Heart left ventricle (tissue), 16 donors: ENCODE measurements around the gene SH3RF3. TPM values are rescaled to one million over a fixed set of nuclear protein-coding genes. Genes with fewer than 3 reads are reported as not detected.
A peak's percentile ranks its signal among the peaks of the same experiment; 100 is the strongest.

Experiments used
- ATAC-seq, 4 donors: fragments of 200-7000 bp; cut with Tn5 transposase; one replicate each; pipeline ENCODE4 v1.9.1; 2020 to 2022; ENCODE audit warnings: moderate library complexity in 4 of 4, mild to moderate bottlenecking in 3 of 4, moderate number of reproducible peaks in 1 of 4
- DNase-seq, 5 donors: peaks; one replicate each; pipeline ENCODE4 v3.0.0-alpha.2; 2020
- H3K27ac ChIP-seq, 12 donors: fragments of 200-600 bp; sonication (generic) in 4 of 12; one replicate each; pipeline versions ENCODE4 v1.5.0 to v1.8.0; 2016 to 2022; ENCODE audit warnings: mild to moderate bottlenecking in 2 of 12
- H3K27me3 ChIP-seq, 9 donors: fragments of 200-600 bp; sonication (generic) in 2 of 9; one replicate each; pipeline versions ENCODE4 v1.5.1 to v1.8.0; 2016 to 2022; ENCODE audit warnings: mild to moderate bottlenecking in 3 of 9
- H3K36me3 ChIP-seq, 9 donors: fragments of 200-600 bp; sonication (generic) in 2 of 9; one replicate each; pipeline versions ENCODE4 v1.5.0 to v1.8.0; 2018 to 2022; ENCODE audit warnings: mild to moderate bottlenecking in 2 of 9
- H3K4me1 ChIP-seq, 12 donors: fragments of 200-600 bp; sonication (generic) in 4 of 12; one replicate each; pipeline versions ENCODE4 v1.5.0 to v1.8.0; 2016 to 2022; ENCODE audit warnings: mild to moderate bottlenecking in 3 of 12
- H3K4me3 ChIP-seq, 12 donors: fragments of 200-600 bp; sonication (generic) in 4 of 12; one replicate each; pipeline versions ENCODE4 v1.5.0 to v1.8.0; 2017 to 2022; ENCODE audit warnings: mild to moderate bottlenecking in 9 of 12, moderate library complexity in 4 of 12
- H3K9me3 ChIP-seq, 12 donors: fragments of 200-600 bp; sonication (generic) in 4 of 12; one replicate each; pipeline versions ENCODE4 v1.5.0 to v1.8.0; 2016 to 2022; ENCODE audit warnings: mild to moderate bottlenecking in 1 of 12
- POLR2A ChIP-seq, 2 donors: fragments of 450-650 bp; IDR thresholded peaks; one replicate each; pipeline ENCODE4 v1.6.1; 2017; ENCODE audit warnings: antibody characterized with exemption in 2 of 2, mild to moderate bottlenecking in 2 of 2, moderate library complexity in 2 of 2
- WGBS, 4 donors: extraction: QIAGEN DNeasy Blood & Tissue Kit in 2 of 4; methylation state at CpG; one replicate each; pipeline versions ENCODE4 v1.1.5 to v1.1.7; 2013 to 2018; 5-methylcytosine and 5-hydroxymethylcytosine counted together
- intact Hi-C, 10 donors: fragments of 100-400 bp; cut with DNase I; formaldehyde crosslinking; loops; one replicate each; pipeline versions ENCODE4 v1.11.1 to v1.14.2; 2022
- polyA plus RNA-seq, 2 donors: library from polyadenylated mRNA; stranded (reverse); fragments of 200-250 nt; gene quantifications; one replicate each; pipeline ENCODE4 v1.2.3, GENCODE V29; 2013
- total RNA-seq, 9 donors: library from RNA; depleted of rRNA in 2 of 9; stranded (reverse); fragments of >200 nt in 2 of 9; fragmentation: NEBNext Ultra II Directional in 3 of 9; extraction: Animal tissue kit (Norgen Biotek cat#: 25700) in 3 of 9; gene quantifications; one replicate each; pipeline versions ENCODE4 v1.1.0 to v1.2.4, GENCODE V29; 2016 to 2023
- TF ChIP-seq, protein P1 (sequence below), 12 donors: fragments of 200-600 bp; sonication (generic) in 4 of 12; IDR thresholded peaks; one replicate each; pipeline versions ENCODE4 v1.5.0 to v1.8.0; 2018 to 2022; ENCODE audit warnings: antibody characterized with exemption in 12 of 12, mild to moderate bottlenecking in 5 of 12
- donor health status: ischemic (EF 13 %, LVEDD 7.1; RV severe dilation, severe dysfunction).
- donor health status: healthy with polysubstance abuse.
- donor health status: DM: no; HTN: yes; CAD: no.
- donor health status: DM: no; HTN: no; CAD: no.
- donor health status: ischemic (EF 25% LVEDD 6.9; RV normal size, moderate dysfunction).
- donor health status: ischemic (EF 25% LVEDD 5.7; RV mildly dilated, moderate dysfunction).
- donor health status: healthy.
- donor health status: DM: yes; HTN: yes; CAD: no.
- donor health status: ischemic (EF 35%, LVEDD 5.7; RV mildly dilated, moderate dysfunction).
- donor health status: nonischemic (EF 11% LVEDD 7.7; RV severe dilation, severe dysfunction).
- donor health status: DM: yes; HTN: yes; CAD: no.
- donor health status: PGD.
- donor health status: ischemic (EF 29% LVEDD 5.4; RV normal size, mild dysfunction).
- donor health status: nonischemic (EF 23%, LVEDD 6.1; RV moderate dilation, normal function).

Gene SH3RF3
- total and polyA plus RNA-seq, 11 donors = 5.2 to 15.7 (median 7.9) TPM

DNA sequence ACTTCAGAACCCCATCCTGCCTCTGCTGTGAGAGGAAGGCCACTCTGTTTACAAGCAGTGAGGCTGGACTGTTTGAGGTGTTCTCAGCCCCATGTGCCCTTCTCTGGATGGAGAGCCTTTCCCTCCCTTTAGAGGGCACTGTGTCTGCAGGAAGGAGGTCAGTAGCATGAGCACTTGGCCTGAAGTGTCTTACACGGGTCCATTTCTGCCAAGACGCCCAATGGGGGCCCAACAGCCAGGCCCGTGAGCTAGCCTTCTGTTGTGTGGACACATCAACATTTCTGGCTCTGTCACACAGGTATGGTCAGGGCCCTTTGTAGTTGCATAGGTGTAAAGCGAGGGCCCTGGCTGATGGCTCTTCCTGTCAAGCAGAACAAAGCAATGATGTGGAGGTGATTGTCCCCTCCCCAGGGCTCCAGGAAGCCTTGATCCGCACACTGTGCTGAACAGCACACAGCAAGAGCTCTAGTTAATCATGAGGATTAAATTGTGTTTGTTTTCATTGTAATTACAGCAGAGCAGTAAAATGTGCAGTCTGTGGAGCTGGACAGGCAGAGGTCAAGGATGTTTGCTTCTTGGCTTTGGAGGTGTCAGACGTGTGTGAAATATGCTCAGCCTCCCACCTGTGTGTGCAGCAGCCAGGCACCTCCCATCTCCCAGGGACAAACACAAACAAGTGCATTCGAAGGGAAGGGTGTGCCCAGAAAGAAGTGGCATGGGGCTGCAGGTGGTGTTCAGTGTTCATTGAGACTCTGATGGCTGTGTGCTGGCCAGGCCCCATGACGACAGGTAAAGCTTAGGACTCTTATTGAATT, 132.1 kb downstream of the SH3RF3 start:
- no peak overlapping the region for H3K27ac ChIP-seq
- intact Hi-C loops = loop anchor here in 1 of 10 donors (10.0 kb wide), 1 partner anchor 126 kb away; no protein-coding TSS in a partner anchor
- no peaks in the 10 kb centered on the region for H3K36me3 ChIP-seq
- DNase-seq (peak in 1 of 5 donors; percentile 13), ATAC-seq (peak in 3 of 4 donors; percentile 15 to 24 (median 23))
- H3K4me3 ChIP-seq = no peak overlapping the region
- H3K4me1 ChIP-seq = peaks cover 7 to 54% (median 38%) of the 10 kb centered on the region in 12 donors
- 72 to 85% (median 81%) methylated on average over 8 of the region's 8 CpGs for WGBS, 4 donors
- no peak for TF ChIP-seq POLR2A (IDR thresholded peaks at IDR 0.05)
- TF ChIP-seq, protein P1, sequence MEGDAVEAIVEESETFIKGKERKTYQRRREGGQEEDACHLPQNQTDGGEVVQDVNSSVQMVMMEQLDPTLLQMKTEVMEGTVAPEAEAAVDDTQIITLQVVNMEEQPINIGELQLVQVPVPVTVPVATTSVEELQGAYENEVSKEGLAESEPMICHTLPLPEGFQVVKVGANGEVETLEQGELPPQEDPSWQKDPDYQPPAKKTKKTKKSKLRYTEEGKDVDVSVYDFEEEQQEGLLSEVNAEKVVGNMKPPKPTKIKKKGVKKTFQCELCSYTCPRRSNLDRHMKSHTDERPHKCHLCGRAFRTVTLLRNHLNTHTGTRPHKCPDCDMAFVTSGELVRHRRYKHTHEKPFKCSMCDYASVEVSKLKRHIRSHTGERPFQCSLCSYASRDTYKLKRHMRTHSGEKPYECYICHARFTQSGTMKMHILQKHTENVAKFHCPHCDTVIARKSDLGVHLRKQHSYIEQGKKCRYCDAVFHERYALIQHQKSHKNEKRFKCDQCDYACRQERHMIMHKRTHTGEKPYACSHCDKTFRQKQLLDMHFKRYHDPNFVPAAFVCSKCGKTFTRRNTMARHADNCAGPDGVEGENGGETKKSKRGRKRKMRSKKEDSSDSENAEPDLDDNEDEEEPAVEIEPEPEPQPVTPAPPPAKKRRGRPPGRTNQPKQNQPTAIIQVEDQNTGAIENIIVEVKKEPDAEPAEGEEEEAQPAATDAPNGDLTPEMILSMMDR (IDR thresholded peaks at IDR 0.05) = peak in 10 of 12 donors; percentile 10 to 36 (median 16)
- H3K27me3 ChIP-seq = no peaks in the 10 kb centered on the region
- H3K9me3 ChIP-seq = no peaks in the 10 kb centered on the region

DNA sequence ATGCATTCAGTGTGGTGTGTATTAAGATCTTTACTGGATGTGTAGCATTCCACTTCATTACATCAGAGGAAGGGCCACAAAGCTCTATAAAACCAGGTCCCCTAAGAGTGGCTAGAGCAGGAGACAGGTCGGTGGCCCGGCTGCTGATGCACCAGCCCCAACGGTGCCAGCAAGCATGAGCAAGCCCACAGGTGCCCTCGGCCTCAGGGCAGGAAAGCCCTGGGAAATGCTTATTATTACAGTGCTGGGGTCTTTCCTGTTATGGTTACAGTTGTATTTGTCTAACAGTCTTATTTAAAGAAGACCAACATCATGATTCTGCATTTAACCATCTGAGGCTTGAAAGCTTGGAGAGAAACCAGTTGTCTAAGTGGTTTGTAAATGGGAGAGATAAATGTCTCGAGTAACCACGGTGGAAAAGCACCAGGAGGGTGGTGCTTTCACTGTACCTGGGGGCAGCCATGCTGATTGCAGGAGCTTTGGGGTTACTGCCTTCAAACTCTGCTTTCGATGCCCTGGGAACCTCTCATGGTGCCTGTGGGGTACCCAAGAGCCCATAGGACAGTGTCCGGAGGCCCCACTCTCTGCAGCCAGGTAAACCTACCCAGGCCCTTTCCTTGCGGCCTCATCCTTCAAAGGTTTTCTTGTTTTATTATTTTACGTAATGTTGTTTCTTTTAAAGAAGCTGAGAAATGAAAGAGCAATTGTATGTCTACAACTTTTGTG, 133.1 kb downstream of the SH3RF3 start:
- Histone ChIP-seq H3K9me3 (no peaks in the 10 kb centered on the region), H3K4me1 (peaks cover 7 to 54% (median 36%) of the 10 kb centered on the region in 12 donors), H3K36me3 (no peaks in the 10 kb centered on the region), H3K27me3 (no peaks in the 10 kb centered on the region), H3K4me3 (no peak overlapping the region), H3K27ac (no peak overlapping the region)
- intact Hi-C loops = loop anchor here in 1 of 10 donors (10.0 kb wide), 1 partner anchor 127 kb away; no protein-coding TSS in a partner anchor
- TF ChIP-seq POLR2A (IDR thresholded peaks at IDR 0.05) = no peak
- TF ChIP-seq, protein P1 (IDR thresholded peaks at IDR 0.05) = no peak
- 82 to 88% (median 86%) methylated on average over 10 of the region's 10 CpGs for WGBS, 4 donors
- no peak for ATAC-seq
- peak in 1 of 5 donors; percentile 5 for DNase-seq

- DNase-seq (peak in 1 of 5 donors; percentile 66), ATAC-seq (peak in 1 of 4 donors; percentile 54)
- no peak overlapping the region for H3K4me3 ChIP-seq
- TF ChIP-seq, protein P1 (IDR thresholded peaks at IDR 0.05) = no peak
- TF ChIP-seq POLR2A (IDR thresholded peaks at IDR 0.05) = no peak
- no peaks in the 10 kb centered on the region for H3K36me3 ChIP-seq
- 74 to 81% (median 79%) methylated on average over 12 of the region's 12 CpGs for WGBS, 4 donors
- no peaks in the 10 kb centered on the region for H3K27me3 ChIP-seq
- intact Hi-C loops = loop anchor here in 1 of 10 donors (10.0 kb wide), 1 partner anchor 130 kb away; no protein-coding TSS in a partner anchor
- peaks cover 7 to 42% (median 33%) of the 10 kb centered on the region in 12 donors for H3K4me1 ChIP-seq
- no peaks in the 10 kb centered on the region for H3K9me3 ChIP-seq
- no peak overlapping the region for H3K27ac ChIP-seq
Measured at GRCh38 chr2:109264595-109265328, 135.8 kb downstream of the SH3RF3 start.
